Measurements from ENCODE around the gene ADARB2. TPM values are rescaled to one million over a fixed set of nuclear protein-coding genes. Genes with fewer than 3 reads are reported as not detected.

The ADARB2 gene
- total RNA-seq, 4 donors from 2014 or later: 2.3 to 3.7 (median 2.6) TPM

DNA sequence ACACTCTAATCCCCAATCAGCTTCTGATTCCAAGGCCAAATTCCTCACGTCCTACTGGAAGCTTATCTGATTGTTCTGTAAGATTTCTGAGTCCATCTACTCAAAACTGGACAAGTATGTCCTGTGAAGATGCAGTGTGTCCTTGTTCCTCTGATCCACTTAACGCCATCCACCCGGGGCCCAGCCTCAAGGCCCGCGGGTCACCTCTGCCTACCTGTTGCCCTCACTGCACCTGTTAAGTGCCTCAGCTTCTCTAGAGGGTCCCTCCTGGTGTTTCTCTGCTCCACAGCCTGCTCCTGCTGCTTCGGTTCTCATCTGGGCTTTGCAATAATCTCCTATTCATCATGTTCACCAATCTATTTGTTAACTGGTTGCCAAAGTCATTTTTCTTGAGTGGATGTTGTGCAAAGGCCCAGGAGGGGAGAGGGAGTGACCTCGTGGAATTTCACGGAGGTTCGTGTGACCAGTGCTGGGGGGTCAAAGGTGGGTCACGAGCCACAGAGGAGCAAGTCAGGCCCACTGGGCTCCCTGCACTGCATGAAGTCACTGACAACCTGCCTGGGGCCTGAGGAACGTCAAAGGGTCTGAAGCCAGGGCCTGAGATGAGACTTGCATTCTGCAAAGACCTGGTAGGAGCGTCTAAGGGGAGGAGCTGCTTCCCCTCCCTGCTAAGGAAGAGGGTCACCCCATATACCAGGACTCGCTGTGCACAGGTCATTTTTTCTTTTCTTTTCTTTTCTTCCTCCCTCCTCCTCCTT, 343.0 kb downstream of the ADARB2 start:
- TF ChIP-seq POLR2AphosphoS5 (IDR thresholded peaks at IDR 0.05) (no peak), POLR2A (IDR thresholded peaks at IDR 0.05; ENCODE audit: low read depth) (no peak), EP300 (IDR thresholded peaks at IDR 0.05) (no peak)
- TF ChIP-seq, protein P1, sequence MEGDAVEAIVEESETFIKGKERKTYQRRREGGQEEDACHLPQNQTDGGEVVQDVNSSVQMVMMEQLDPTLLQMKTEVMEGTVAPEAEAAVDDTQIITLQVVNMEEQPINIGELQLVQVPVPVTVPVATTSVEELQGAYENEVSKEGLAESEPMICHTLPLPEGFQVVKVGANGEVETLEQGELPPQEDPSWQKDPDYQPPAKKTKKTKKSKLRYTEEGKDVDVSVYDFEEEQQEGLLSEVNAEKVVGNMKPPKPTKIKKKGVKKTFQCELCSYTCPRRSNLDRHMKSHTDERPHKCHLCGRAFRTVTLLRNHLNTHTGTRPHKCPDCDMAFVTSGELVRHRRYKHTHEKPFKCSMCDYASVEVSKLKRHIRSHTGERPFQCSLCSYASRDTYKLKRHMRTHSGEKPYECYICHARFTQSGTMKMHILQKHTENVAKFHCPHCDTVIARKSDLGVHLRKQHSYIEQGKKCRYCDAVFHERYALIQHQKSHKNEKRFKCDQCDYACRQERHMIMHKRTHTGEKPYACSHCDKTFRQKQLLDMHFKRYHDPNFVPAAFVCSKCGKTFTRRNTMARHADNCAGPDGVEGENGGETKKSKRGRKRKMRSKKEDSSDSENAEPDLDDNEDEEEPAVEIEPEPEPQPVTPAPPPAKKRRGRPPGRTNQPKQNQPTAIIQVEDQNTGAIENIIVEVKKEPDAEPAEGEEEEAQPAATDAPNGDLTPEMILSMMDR (IDR thresholded peaks at IDR 0.05): no peak
- Histone ChIP-seq H3K27ac (replicated peaks in 1 of 4) (no peak overlapping the region), H3K4me1 (no peaks in the 10 kb centered on the region), H3K36me3 (no peaks in the 10 kb centered on the region), H3K4me3 (no peak overlapping the region), H3K9me3 (no peaks in the 10 kb centered on the region), H3K27me3 (peaks cover 0 to 10% (median 0%) of the 10 kb centered on the region in 4 donors)
- peak; percentile 91 for DNase-seq (ENCODE audit: extremely low spot score)
- intact Hi-C loops (cut with DNase I): no loop called here
- WGBS: 76% methylated on average over 13 of the region's 13 CpGs

DNA sequence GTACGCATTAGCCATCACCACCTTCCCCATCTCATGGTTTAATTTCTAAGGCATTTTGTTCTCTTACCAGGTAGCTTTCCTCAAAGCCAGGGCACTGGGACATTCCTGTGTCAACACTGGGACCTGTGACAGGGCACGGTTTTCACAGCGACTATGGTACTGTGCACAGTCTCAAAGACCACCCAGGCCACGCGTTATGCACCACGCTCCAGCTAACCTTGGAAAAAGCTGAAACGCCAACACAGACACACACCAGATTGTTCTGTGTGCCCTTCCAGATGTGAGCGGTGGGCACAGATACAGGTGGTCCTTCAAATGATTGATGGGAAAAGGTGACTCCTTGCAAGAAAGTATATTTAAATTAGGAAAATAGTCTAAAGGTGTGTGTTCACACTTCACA, 343.8 kb downstream of the ADARB2 start:
- peak; percentile 74 for DNase-seq (ENCODE audit: extremely low spot score)
- WGBS: 95% methylated on average over 8 of the region's 8 CpGs
- no peak overlapping the region for H3K4me3 ChIP-seq
- TF ChIP-seq POLR2AphosphoS5 (IDR thresholded peaks at IDR 0.05) (no peak), EP300 (IDR thresholded peaks at IDR 0.05) (no peak), POLR2A (IDR thresholded peaks at IDR 0.05; ENCODE audit: low read depth) (no peak)
- TF ChIP-seq, protein P1 (IDR thresholded peaks at IDR 0.05): no peak
- no peaks in the 10 kb centered on the region for H3K36me3 ChIP-seq
- no peaks in the 10 kb centered on the region for H3K4me1 ChIP-seq
- no peak overlapping the region for H3K27ac ChIP-seq (replicated peaks in 1 of 4)
- intact Hi-C loops (cut with DNase I): no loop called here
- H3K27me3 ChIP-seq: peaks cover 0 to 2% (median 0%) of the 10 kb centered on the region in 4 donors
- no peaks in the 10 kb centered on the region for H3K9me3 ChIP-seq

DNA sequence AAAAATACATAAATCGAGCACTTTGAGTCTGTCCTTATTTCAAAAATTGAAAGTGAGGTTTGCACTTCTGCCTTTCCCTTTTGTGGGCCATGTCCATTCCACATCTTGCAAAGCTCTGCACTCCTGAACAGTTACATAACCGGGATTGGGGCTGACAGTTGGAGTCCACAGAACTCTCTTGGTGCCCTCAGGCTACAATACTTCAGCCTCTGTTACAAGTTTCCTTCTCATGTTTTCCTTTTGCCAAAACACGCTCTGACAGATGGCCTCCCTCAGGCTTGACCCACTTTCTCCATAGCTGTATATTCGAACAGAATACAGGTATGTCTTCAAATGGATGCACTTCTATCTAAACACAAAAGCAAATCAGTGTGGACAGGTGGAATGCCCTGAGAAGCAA, 345.2 kb downstream of the ADARB2 start:
- TF ChIP-seq POLR2AphosphoS5 (IDR thresholded peaks at IDR 0.05) (no peak), EP300 (IDR thresholded peaks at IDR 0.05) (no peak)
- TF ChIP-seq, protein P1 (IDR thresholded peaks at IDR 0.05): no peak
- Histone ChIP-seq H3K4me1 (no peaks in the 10 kb centered on the region), H3K36me3 (no peaks in the 10 kb centered on the region), H3K27me3 (no peaks in the 10 kb centered on the region), H3K9me3 (no peaks in the 10 kb centered on the region), H3K27ac (replicated peaks in 1 of 4) (no peak overlapping the region), H3K4me3 (no peak overlapping the region)
- WGBS: 61% methylated on average over 4 of the region's 4 CpGs
- intact Hi-C loops (cut with DNase I): no loop called here
- peak; percentile 60 for DNase-seq (ENCODE audit: extremely low spot score)

DNA sequence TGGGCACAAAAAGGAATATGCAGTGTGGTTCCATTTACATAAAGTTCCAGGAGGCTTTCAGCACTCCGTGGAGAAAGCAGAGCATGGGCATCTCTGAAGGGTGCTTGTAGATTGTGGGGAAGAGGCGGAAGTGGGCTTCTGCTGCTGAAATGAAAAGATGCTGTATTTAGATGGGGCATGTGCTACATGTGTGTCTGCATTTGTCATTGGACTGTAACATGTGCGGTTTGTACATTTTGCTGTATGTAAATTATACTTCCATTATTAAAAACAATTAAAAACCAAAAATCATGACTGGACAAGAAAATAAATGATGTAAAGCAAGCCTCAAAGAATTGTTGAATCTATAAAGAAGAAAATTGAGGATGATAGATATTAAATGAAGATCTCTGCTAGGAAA, 347.1 kb downstream of the ADARB2 start:
- Histone ChIP-seq H3K36me3 (no peaks in the 10 kb centered on the region), H3K4me3 (no peak overlapping the region), H3K9me3 (peaks cover 0 to 9% (median 0%) of the 10 kb centered on the region in 4 donors), H3K4me1 (no peaks in the 10 kb centered on the region), H3K27ac (replicated peaks in 1 of 4) (no peak overlapping the region), H3K27me3 (no peaks in the 10 kb centered on the region)
- TF ChIP-seq, protein P1 (IDR thresholded peaks at IDR 0.05): no peak
- TF ChIP-seq EP300 (IDR thresholded peaks at IDR 0.05) (no peak), POLR2A (IDR thresholded peaks at IDR 0.05; ENCODE audit: low read depth) (no peak), POLR2AphosphoS5 (IDR thresholded peaks at IDR 0.05) (no peak)
- WGBS: 89% methylated on average over 3 of the region's 3 CpGs
- intact Hi-C loops (cut with DNase I): no loop called here
- DNase-seq (ENCODE audit: extremely low spot score): peak; percentile 79

All from esophagus muscularis mucosa (tissue), 4 donors.